ENCODE measurements around the gene EPHA8.

GRCh38 chr1:22522221-22522743, 41.0 kb upstream of the EPHA8 start:
- TF ChIP-seq CTCF (IDR thresholded peaks at IDR 0.05) (no peak), EZH2 (IDR thresholded peaks at IDR 0.05; ENCODE audit: borderline replicate concordance, insufficient read depth, low read depth, low read length, poor library complexity, severe bottlenecking) (no peak)
